Activated CD4-positive, CD25-positive, alpha-beta regulatory T cell treated with anti-CD3 and anti-CD28 coated beads, Interleukin-2, amount 50 U/mL, for 72 hours (primary cell): ENCODE measurements around the gene SPACDR.
"Not testable (repeated sequence)": the region's sequence is repeated elsewhere in the genome, so short reads cannot be mapped to it uniquely, and the experiment has no call there.

Experiments used
- DNase-seq: peaks from one replicate; pipeline ENCODE4 v3.0.0; 2021

The SPACDR gene

GRCh38 chr7:100465299-100465698 is 1.2 kb upstream of the SPACDR start:
- DNase-seq, result no peak

DNA sequence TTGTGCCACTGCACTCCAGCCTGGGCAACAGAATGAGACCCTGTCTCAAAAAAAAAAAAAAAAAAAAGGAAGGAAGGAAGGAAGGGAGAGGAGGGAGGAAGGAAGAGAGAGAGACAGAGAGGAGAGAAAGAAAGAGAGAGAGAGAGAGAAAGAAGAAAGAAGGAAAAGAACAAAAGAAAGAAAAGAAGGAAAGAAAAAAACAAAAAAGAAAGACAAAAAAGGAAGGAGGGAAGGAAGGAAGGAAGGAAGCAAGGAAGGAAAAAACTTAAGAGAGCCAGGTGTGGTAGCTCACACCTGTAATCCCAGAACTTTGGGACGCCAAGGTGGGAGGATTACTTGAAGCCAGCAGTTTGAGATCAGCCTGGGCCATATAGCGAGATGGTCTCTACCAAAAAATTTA is 731 bp upstream of the SPACDR start:
- no peak for DNase-seq

DNA sequence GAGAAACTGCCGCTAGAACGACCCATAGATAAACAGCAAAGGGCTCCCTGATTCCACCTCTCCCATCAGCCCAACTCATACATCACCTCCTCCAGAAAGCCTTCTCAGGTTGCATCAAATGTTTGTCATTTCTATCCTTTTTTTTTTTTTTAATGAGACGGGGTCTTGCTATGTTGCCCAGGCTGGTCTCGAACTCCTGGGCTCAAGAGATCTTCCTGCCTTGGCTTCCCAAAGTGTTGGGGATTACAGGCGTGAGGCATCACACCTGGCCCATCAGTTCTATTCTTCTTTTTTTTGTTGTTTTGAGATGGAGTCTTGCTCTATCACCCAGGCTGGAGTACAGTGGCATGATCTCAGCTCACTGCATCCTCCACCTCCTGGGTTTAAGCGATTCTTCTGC is 7.0 kb downstream of the SPACDR start:
- no peak for DNase-seq

DNA sequence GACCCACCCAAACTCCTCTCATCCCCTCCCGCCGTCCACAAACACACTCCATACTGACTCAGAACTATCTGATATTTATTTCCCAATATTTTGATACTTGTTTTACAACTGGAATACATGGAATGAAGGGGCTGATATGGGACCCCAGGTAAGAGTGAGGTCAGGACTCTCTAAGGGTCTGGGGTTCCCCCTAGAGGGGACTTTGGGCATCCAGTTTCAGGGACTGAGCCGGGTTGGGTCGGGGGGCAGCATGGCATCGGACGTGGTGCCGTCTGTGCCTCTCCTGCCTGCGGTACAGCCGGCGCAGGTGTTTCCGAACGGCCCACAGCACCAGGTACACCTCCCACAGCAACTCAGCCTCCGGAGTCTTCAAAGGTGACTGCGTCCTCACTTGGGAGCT is 7.5 kb downstream of the SPACDR start:
- no peak for DNase-seq

DNA sequence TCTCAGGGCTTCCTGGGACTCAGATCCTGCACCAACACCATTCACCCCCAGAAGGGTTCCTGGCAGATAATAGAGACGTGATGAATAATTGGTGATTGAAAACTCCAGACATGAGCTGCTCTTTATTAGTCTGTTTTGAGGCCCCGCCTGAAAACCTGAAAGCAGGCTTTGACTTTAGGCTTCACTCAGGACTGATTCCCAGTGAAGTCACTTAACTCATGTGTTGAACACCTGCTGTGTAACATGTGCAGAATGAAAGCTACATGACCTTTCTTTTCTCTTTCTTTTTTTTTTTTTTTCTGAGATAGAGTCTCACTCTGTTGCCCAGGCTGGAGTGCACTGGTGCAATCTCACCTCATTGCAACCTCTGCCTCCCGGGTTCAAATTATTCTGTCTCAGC is 8.9 kb downstream of the SPACDR start:
- no peak for DNase-seq

GRCh38 chr7:100453854-100454253 is 10.2 kb downstream of the SPACDR start:
- DNase-seq, result not testable (repeated sequence)

DNA sequence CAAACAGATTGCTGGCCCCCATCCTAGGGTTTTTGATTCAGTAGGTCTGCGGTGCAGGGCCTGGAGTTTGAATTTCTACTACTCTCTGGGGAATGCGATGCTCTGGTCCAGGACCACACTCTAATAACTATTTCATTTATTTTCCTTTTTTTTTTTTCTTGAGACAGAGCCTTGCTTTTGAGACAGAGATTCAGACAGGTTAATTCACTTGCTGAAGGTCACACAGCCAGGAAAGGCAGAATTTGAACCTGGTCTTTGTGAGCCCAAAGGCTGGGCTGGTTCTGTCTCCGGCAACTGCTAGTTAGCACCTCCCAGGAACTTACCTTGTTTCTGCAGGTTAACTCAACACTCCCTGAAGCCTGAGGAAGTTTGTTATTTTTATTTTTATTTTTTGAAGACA is 11.5 kb downstream of the SPACDR start:
- no peak for DNase-seq

- no peak for DNase-seq
Observed at GRCh38 chr7:100449190-100449795, 14.8 kb downstream of the SPACDR start.

DNA sequence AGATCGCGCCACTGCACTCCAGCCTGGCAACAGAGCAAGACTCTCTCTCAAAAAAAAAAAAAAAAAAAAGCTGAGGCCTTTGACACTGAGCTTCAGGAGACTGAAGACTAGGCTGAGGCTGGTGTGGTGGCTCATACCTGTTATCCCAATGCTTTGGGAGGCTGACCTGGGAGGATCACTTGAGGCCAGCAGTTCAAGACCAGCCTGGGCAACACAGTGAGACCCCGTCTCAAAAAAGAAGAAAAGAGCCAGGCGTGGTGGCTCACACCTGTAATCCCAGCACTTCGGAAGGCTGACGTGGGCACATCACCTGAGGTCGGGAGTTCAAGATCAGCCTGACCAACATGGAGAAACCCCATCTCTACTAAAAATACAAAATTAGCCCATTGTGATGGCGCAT is 16.7 kb downstream of the SPACDR start:
- not testable (repeated sequence) for DNase-seq

GRCh38 chr7:100446040-100446439 is 18.0 kb downstream of the SPACDR start:
- no peak for DNase-seq

DNA sequence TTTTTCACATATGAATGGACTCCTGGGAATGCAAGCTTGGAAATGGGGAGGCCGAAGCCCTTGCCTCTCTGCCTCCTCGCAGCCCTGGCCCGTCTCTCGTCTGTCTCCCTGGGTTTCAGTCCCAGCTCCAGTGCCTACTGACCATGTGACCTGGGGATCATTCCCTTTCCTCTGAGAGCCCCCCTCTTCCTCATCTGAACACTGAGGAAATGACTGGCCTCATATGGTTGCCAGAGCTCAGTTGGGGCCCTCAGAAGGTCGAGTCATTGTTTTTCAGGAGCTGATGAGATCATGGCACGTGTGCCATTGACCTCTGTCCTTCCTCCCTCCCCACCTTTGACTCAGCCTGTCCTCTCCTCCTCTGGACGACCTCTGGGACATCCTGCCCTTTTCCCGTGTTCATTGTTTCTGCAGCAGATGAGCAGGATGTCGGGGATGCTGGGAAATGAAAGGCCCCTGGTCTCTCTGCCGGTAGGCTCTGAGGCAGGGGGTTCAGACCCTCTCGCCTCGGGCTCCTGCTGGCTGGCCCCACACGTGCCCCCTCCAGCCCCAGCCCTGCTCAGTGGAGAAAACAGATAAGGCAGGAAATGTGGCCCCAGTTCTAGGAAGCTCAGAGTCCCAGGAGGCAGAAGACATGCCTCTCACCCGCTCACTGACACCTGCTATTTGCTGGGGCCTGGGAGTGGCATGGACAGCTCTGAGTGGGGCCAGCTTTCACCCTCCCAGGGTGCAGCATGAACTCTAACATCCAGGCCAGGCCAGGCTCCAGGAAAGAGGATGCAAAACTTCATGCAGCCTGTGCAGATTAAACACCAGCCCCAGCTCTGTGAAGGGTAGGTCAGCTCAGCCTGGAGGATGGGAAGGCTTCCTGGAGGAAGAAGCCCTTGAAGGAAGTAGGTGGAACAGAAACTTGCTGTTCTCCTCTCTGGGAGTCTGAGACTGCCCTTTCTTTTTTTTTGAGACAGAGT is 19.5 kb downstream of the SPACDR start:
- peak; percentile 31 for DNase-seq

DNA sequence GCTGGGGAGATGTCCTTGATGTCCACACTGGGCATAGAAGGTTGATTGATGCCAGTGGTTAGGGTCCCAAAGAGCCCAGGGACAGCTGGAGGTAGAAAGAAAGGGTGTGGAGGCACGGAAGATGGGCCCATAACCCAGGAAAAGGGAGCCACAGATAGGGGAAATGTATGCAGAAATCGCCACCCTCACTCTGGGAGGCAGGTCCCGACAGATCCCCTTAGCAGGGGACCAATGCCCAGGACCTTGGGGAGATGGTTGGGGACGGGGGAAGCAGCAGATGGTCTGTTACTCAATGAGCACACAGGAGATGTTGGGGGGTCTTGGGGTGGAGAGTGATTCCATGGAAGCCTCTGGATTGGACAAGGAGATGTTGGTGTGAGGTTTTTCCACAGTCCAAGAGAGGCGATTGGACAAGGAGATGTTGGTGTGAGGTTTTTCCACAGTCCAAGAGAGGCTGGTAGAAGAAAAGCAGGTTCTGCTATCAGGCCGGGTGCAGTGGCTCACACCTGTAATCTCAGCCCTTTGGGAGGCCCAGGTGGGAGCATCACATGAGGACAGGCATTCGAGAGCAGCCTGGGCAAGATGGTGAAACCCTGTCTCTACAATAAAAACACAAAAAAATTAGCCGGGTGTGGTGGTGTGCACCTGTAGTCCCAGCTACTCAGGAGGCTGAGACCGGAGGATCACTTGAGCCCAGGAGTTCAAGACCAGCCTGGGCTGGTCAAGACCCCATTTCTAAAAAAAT is 20.8 kb downstream of the SPACDR start:
- DNase-seq, result no peak

GRCh38 chr7:100441641-100442535 is 22.2 kb downstream of the SPACDR start:
- no peak for DNase-seq

GRCh38 chr7:100439244-100439643 is 24.8 kb downstream of the SPACDR start:
- DNase-seq, result not testable (repeated sequence)

DNA sequence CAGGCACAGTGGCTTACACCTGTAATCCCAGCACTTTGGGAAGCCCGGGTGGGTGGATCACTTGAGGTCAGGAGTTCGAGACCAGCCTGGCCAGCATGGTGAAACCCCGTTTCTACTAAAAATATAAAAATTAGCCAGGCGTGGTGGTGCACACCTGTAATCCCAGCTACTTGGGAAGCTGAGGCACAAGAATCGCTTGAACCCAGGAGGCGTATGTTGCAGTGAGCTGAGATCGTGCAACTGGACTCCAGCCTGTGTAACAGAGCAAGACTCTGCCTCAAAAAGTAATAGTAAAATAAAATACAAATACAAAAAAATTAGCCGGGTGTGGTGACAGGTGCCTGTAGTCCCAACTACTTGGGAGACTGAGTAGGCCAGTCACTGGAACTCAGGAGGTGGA is 25.3 kb downstream of the SPACDR start:
- DNase-seq, result not testable (repeated sequence)

GRCh38 chr7:100438172-100438571 is 25.9 kb downstream of the SPACDR start:
- DNase-seq, result no peak

- no peak for DNase-seq
Observed at GRCh38 chr7:100437150-100438100, 26.6 kb downstream of the SPACDR start.

GRCh38 chr7:100435401-100436304 is 28.4 kb downstream of the SPACDR start:
- DNase-seq, result peak; percentile 57

- no peak for DNase-seq
Observed at GRCh38 chr7:100434297-100435144, 29.5 kb downstream of the SPACDR start.
